Measurements from ENCODE around the gene PTPRM. TPM values are rescaled to one million over a fixed set of nuclear protein-coding genes. Genes with fewer than 3 reads are reported as not detected.
"Not testable (repeated sequence)": the region's sequence is repeated elsewhere in the genome, so short reads cannot be mapped to it uniquely, and the experiment has no call there.

PTPRM gene
- total and polyA plus RNA-seq, 2 experiments from 2014 or later: 1.6 to 5.3 TPM

- H2AFZ ChIP-seq; DNase-seq (ENCODE audit: low spot score); H3K27me3 Mint-ChIP-seq (ENCODE audit: insufficient read depth, low read depth, poor library complexity); H3F3A ChIP-seq (replicated peaks; ENCODE audit: low read depth); H3K27ac ChIP-seq (ENCODE audit: low read depth); H3K79me2 ChIP-seq (replicated peaks; ENCODE audit: insufficient read depth); H3K4me3 ChIP-seq; ATAC-seq; H4K20me1 ChIP-seq (replicated peaks; ENCODE audit: insufficient read depth); H3K4me3 Mint-ChIP-seq; H3K9me3 Mint-ChIP-seq; H3K27ac Mint-ChIP-seq; H3K36me3 Mint-ChIP-seq (ENCODE audit: low read depth); H3K9me2 ChIP-seq (ENCODE audit: insufficient read depth); H3K4me1 ChIP-seq (ENCODE audit: insufficient read depth); H3K4me2 ChIP-seq; H3K27me3 ChIP-seq (ENCODE audit: insufficient read depth); H3K36me3 ChIP-seq (ENCODE audit: insufficient read depth): not testable (repeated sequence)
- H3K4me1 Mint-ChIP-seq: peaks cover 14% of the 10 kb centered on the region
These were observed 399.6 kb downstream of the PTPRM start for GRCh38 chr18:7966682-7967081.

GRCh38 chr18:7974200-7974874 lies 407.2 kb downstream of the PTPRM start:
- ATAC-seq: no peak
- H2AFZ ChIP-seq: no peak overlapping the region
- no peak overlapping the region for H3K27ac Mint-ChIP-seq
- H3K27me3 Mint-ChIP-seq (ENCODE audit: insufficient read depth, low read depth, poor library complexity): no peaks in the 10 kb centered on the region
- H3K4me1 Mint-ChIP-seq: no peaks in the 10 kb centered on the region
- H3K36me3 Mint-ChIP-seq (ENCODE audit: low read depth): no peaks in the 10 kb centered on the region
- H3K27me3 ChIP-seq (ENCODE audit: insufficient read depth): no peaks in the 10 kb centered on the region
- DNase-seq (ENCODE audit: low spot score): no peak
- no peak overlapping the region for H3K4me3 Mint-ChIP-seq
- no peaks in the 10 kb centered on the region for H3K4me1 ChIP-seq (ENCODE audit: insufficient read depth)
- no peaks in the 10 kb centered on the region for H3K36me3 ChIP-seq (ENCODE audit: insufficient read depth)
- H3K27ac ChIP-seq (ENCODE audit: low read depth): no peak overlapping the region
- TF ChIP-seq STAT1 (IDR thresholded peaks at IDR 0.05; ENCODE audit: unreplicated experiment) (no peak), CTCF (conservative IDR thresholded peaks at IDR 0.05; ENCODE audit: low read depth in 2 of 2) (no peak), ZNF331 (CRISPR knock-in tag; IDR thresholded peaks at IDR 0.05; ENCODE audit: low read depth) (no peak), CREB1 (CRISPR knock-in tag; IDR thresholded peaks at IDR 0.05; ENCODE audit: low read depth) (no peak), EZH2 (IDR thresholded peaks at IDR 0.05; ENCODE audit: low read depth, unreplicated experiment) (no peak), REST (IDR thresholded peaks at IDR 0.05; ENCODE audit: unreplicated experiment) (no peak), EZH2phosphoT487 (IDR thresholded peaks at IDR 0.05; ENCODE audit: unreplicated experiment) (no peak), POLR2AphosphoS5 (IDR thresholded peaks at IDR 0.05; ENCODE audit: low read depth) (no peak), NANOG (IDR thresholded peaks at IDR 0.05; ENCODE audit: borderline replicate concordance) (no peak), JUNB (IDR thresholded peaks at IDR 0.05; ENCODE audit: unreplicated experiment) (no peak)
- H3F3A ChIP-seq (replicated peaks; ENCODE audit: low read depth): no peaks in the 10 kb centered on the region
- H3K9me3 Mint-ChIP-seq: no peaks in the 10 kb centered on the region; the same call in 2 of the 3 replicates
- H3K4me3 ChIP-seq: no peak overlapping the region
- H4K20me1 ChIP-seq (replicated peaks; ENCODE audit: insufficient read depth): no peaks in the 10 kb centered on the region
- H3K9me2 ChIP-seq (ENCODE audit: insufficient read depth): no peaks in the 10 kb centered on the region
- H3K79me2 ChIP-seq (replicated peaks; ENCODE audit: insufficient read depth): no peaks in the 10 kb centered on the region
- no peak overlapping the region for H3K4me2 ChIP-seq
